Right lobe of liver (tissue), 6 donors: ENCODE results near the gene VWDE. TPM values are rescaled to one million over a fixed set of nuclear protein-coding genes. Genes with fewer than 3 reads are reported as not detected.
A peak's percentile ranks its signal among the peaks of the same experiment; 100 is the strongest.

Source experiments
- ATAC-seq, 4 donors: fragments of 200-7000 bp; cut with Tn5 transposase; one replicate each; pipeline ENCODE4 v1.9.1; 2020; ENCODE audit warnings: mild to moderate bottlenecking in 4 of 4, moderate library complexity in 4 of 4
- DNase-seq, 3 donors: peaks; one replicate each; pipeline ENCODE4 v3.0.0-alpha.2; 2020
- H3K27ac ChIP-seq, 3 donors: fragments of 200-600 bp; one replicate each; pipeline ENCODE4 v1.8.0; 2022
- H3K27me3 ChIP-seq, 2 donors: fragments of 200-600 bp; one replicate each; pipeline ENCODE4 v1.8.0; 2022
- H3K36me3 ChIP-seq, 4 donors: fragments of 200-600 bp; sonication (generic) in 1 of 4; one replicate each; pipeline versions ENCODE4 v1.5.1 to v1.8.0; 2017 to 2022; ENCODE audit warnings: control low read depth in 1 of 4
- H3K4me1 ChIP-seq, 4 donors: fragments of 200-600 bp; sonication (generic) in 1 of 4; one replicate each; pipeline versions ENCODE4 v1.5.1 to v1.8.0; 2017 to 2022; ENCODE audit warnings: control low read depth in 1 of 4
- H3K4me3 ChIP-seq, 3 donors: fragments of 200-600 bp; one replicate each; pipeline ENCODE4 v1.8.0; 2022
- H3K9me3 ChIP-seq, 4 donors: fragments of 200-600 bp; sonication (generic) in 1 of 4; one replicate each; pipeline versions ENCODE4 v1.5.1 to v1.8.0; 2017 to 2022; ENCODE audit warnings: control low read depth in 1 of 4
- CTCF ChIP-seq, 4 donors: fragments of 200-600 bp in 3 of 4; fragments of 450-650 bp in 1 of 4; IDR thresholded peaks; one replicate each; pipeline versions ENCODE4 v1.5.1 to v1.8.0; 2016 to 2022; ENCODE audit warnings: antibody characterized with exemption in 4 of 4, mild to moderate bottlenecking in 2 of 4
- POLR2A ChIP-seq: fragments of 450-650 bp; IDR thresholded peaks from one replicate; pipeline ENCODE4 v1.6.1; 2017; ENCODE audit warnings: antibody characterized with exemption, mild to moderate bottlenecking
- WGBS: methylation state at CpG from one replicate; pipeline ENCODE4 v1.1.6; 2018; ENCODE audit warnings: low coverage, low lambda C conversion rate; ENCODE audit not compliant: insufficient coverage; ENCODE audit errors: missing lambda C conversion rate; 5-methylcytosine and 5-hydroxymethylcytosine counted together
- intact Hi-C, 2 donors: fragments of 100-400 bp; cut with DNase I; formaldehyde crosslinking; loops; one replicate each; pipeline versions ENCODE4 v1.11.2 to v1.14.1; 2022
- total RNA-seq, 6 experiments: library from RNA; depleted of rRNA in 2 of 6; stranded (reverse); fragments of >200 nt in 2 of 6; fragmentation: NEBNext Ultra II Directional in 3 of 6; extraction: Animal tissue kit (Norgen Biotek cat#: 25700) in 3 of 6; gene quantifications; one replicate each; pipeline versions ENCODE4 v1.1.0 to v1.2.4, GENCODE V29; 2016 to 2023
- donor health status: DM: no; HTN: yes; CAD: no.
- donor health status: DM: no; HTN: no; CAD: no.
- donor health status: DM: no; HTN: no; CAD: no.
- donor health status: DM: no; HTN: yes; CAD: no.
- donor health status: DM: no; HTN: yes; CAD: no.

Gene VWDE
- total RNA-seq, 6 experiments from 2014 or later: 0.24 to 0.42 (median 0.38) TPM; not detected in 3

DNA sequence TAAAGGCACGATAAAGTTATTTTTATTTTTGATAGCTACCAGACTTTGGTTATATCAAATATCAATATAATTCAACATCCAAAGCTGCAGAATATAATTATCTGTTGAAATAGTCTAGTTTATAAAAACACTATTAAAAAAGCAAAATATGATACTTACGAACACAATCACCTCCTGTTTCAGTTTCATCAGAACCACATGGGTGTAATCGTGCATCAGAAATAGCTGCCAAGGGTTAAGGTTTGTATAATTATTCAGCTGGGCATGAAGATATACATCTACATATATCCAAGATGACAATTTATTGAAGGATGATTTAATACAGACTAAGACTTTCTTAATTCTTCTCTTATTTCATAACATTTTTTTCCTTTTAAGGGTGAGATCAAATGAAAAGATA lies 20.3 kb downstream of the VWDE start:
- Histone ChIP-seq H3K27ac (no peak overlapping the region), H3K4me3 (no peak overlapping the region), H3K36me3 (no peaks in the 10 kb centered on the region), H3K9me3 (no peaks in the 10 kb centered on the region), H3K27me3 (no peaks in the 10 kb centered on the region), H3K4me1 (no peaks in the 10 kb centered on the region)
- intact Hi-C loops: no loop called here
- DNase-seq (no peak), ATAC-seq (no peak)
- WGBS: 58% methylated on average over 3 of the region's 3 CpGs
- TF ChIP-seq CTCF (IDR thresholded peaks at IDR 0.05) (no peak), POLR2A (no peak)

DNA sequence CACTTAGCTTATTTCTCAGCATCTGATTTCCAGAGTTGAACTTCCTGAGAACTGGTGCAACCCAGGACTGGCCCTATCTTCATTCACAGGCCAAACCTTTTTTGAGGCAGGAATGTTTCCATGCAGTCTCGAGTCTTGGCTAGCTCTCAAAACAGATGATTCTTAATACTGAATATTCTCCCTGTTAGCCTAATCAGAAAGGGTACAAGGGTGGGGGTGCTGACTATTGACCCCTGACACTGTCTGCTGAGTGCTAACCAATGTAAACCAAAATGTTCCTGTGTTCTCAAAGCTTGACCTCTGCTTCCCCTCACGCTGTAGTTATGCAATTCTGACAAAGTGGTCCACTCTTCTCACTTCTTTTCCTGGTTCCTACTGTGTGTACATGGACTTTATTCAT lies 25.3 kb downstream of the VWDE start:
- DNase-seq: no peak
- no peaks in the 10 kb centered on the region for H3K4me1 ChIP-seq
- no peak for TF ChIP-seq POLR2A
- no peak for TF ChIP-seq CTCF (IDR thresholded peaks at IDR 0.05)
- H3K4me3 ChIP-seq: no peak overlapping the region
- no peaks in the 10 kb centered on the region for H3K9me3 ChIP-seq
- ATAC-seq: peak in 3 of 4 donors; percentile 28 to 39 (median 38)
- WGBS: 0% methylated on average over 2 of the region's 2 CpGs
- no peaks in the 10 kb centered on the region for H3K36me3 ChIP-seq
- H3K27me3 ChIP-seq: no peaks in the 10 kb centered on the region
- intact Hi-C loops: no loop called here
- H3K27ac ChIP-seq: no peak overlapping the region

DNA sequence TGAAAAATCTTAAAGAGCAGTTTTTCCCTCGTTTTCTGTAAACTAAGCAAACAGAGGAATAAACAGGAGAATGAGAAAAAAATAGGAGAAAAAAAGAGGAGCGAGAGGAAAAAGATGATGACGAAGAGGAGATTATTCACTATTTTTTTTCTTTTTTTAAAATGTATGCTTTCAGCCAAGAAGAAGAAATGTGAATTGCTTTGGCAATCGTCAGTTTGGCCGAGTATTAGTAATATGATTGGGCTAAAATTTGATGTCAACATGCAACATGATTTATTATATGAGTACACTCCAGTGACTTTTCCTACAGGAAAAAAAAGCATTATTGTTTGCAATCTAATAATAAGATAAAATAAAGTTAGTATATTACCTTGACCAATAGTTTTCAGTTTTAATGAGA lies 26.3 kb downstream of the VWDE start:
- TF ChIP-seq POLR2A (no peak), CTCF (IDR thresholded peaks at IDR 0.05) (no peak)
- no peak for ATAC-seq
- H3K4me1 ChIP-seq: no peaks in the 10 kb centered on the region
- no peak for DNase-seq
- intact Hi-C loops: no loop called here
- H3K4me3 ChIP-seq: no peak overlapping the region
- WGBS: 51% methylated on average over 5 of the region's 5 CpGs
- no peaks in the 10 kb centered on the region for H3K9me3 ChIP-seq
- H3K27ac ChIP-seq: no peak overlapping the region
- no peaks in the 10 kb centered on the region for H3K27me3 ChIP-seq
- no peaks in the 10 kb centered on the region for H3K36me3 ChIP-seq

- ATAC-seq (no peak), DNase-seq (no peak)
- Histone ChIP-seq H3K9me3 (no peaks in the 10 kb centered on the region), H3K4me1 (no peaks in the 10 kb centered on the region), H3K4me3 (no peak overlapping the region), H3K36me3 (no peaks in the 10 kb centered on the region), H3K27me3 (no peaks in the 10 kb centered on the region), H3K27ac (no peak overlapping the region)
- intact Hi-C loops: no loop called here
- WGBS: 49% methylated on average over 5 of the region's 5 CpGs
- TF ChIP-seq CTCF (IDR thresholded peaks at IDR 0.05) (no peak), POLR2A (no peak)
Measured at GRCh38 chr7:12373580-12374263, 29.9 kb downstream of the VWDE start.

GRCh38 chr7:12370249-12370648 lies 33.4 kb downstream of the VWDE start:
- intact Hi-C loops: no loop called here
- ATAC-seq (no peak), DNase-seq (no peak)
- Histone ChIP-seq H3K4me3 (no peak overlapping the region), H3K4me1 (no peaks in the 10 kb centered on the region), H3K9me3 (no peaks in the 10 kb centered on the region), H3K27ac (no peak overlapping the region), H3K27me3 (no peaks in the 10 kb centered on the region), H3K36me3 (no peaks in the 10 kb centered on the region)
- WGBS: 69% methylated on average over 7 of the region's 7 CpGs
- TF ChIP-seq CTCF (IDR thresholded peaks at IDR 0.05): no peak
- no peak for TF ChIP-seq POLR2A
